MM.1S (cell line): ENCODE data around the gene GOLGA3.

ENCODE experiments used
- DNase-seq: peaks from one replicate; pipeline ENCODE4 v3.0.0-alpha.2; 2015
- H2AFZ ChIP-seq: fragments of 300-600 bp; sonication (generic); 2 replicates; pipeline ENCODE4 v1.6.0; 2016; ENCODE audit warnings: antibody characterized with exemption, low read length
- H3F3A ChIP-seq: fragments of 300-600 bp; sonication (generic); 2 replicates; pipeline ENCODE4 v1.6.1; 2016; ENCODE audit warnings: mild to moderate bottlenecking, antibody characterized with exemption, low read length, moderate library complexity, mixed read lengths; ENCODE audit not compliant: insufficient read depth
- H3K27ac ChIP-seq: fragments of 300-600 bp; sonication (generic); 2 replicates; pipeline ENCODE4 v1.5.1; 2016; ENCODE audit warnings: mild to moderate bottlenecking, low read length
- H3K27me3 ChIP-seq: fragments of 300-600 bp; sonication (generic); replicated peaks from 2 replicates; pipeline ENCODE4 v1.6.0; 2016; ENCODE audit warnings: low read length; ENCODE audit not compliant: insufficient read depth
- H3K36me3 ChIP-seq: fragments of 300-600 bp; sonication (generic); replicated peaks from 2 replicates; pipeline ENCODE4 v1.6.1; 2016; ENCODE audit warnings: mild to moderate bottlenecking, low read length, mixed read lengths; ENCODE audit not compliant: insufficient read depth
- H3K4me1 ChIP-seq: fragments of 300-600 bp; sonication (generic); 2 replicates; pipeline ENCODE4 v1.6.1; 2016; ENCODE audit warnings: low read length, mixed read lengths
- H3K4me2 ChIP-seq: fragments of 300-600 bp; sonication (generic); 2 replicates; pipeline ENCODE4 v1.6.0; 2016; ENCODE audit warnings: low read depth, low read length
- H3K4me3 ChIP-seq: fragments of 300-600 bp; sonication (generic); 2 replicates; pipeline ENCODE4 v1.5.1; 2016; ENCODE audit warnings: low read length, mixed read lengths
- H3K79me2 ChIP-seq: fragments of 300-600 bp; sonication (generic); 2 replicates; pipeline ENCODE4 v1.6.1; 2016; ENCODE audit warnings: mixed run types, low read length, mixed read lengths
- H3K9ac ChIP-seq: fragments of 300-600 bp; sonication (generic); 2 replicates; pipeline ENCODE4 v1.6.1; 2016; ENCODE audit warnings: low read length, mixed read lengths
- H3K9me2 ChIP-seq: fragments of 300-600 bp; sonication (generic); replicated peaks from 2 replicates; pipeline ENCODE4 v1.6.1; 2016; ENCODE audit warnings: mild to moderate bottlenecking, low read length, mixed read lengths; ENCODE audit not compliant: insufficient read depth
- H3K9me3 ChIP-seq: fragments of 300-600 bp; sonication (generic); replicated peaks from 2 replicates; pipeline ENCODE4 v1.6.1; 2016; ENCODE audit warnings: mild to moderate bottlenecking, low read length, mixed read lengths; ENCODE audit not compliant: insufficient read depth
- H4K20me1 ChIP-seq: fragments of 300-600 bp; sonication (generic); 2 replicates; pipeline ENCODE4 v1.6.1; 2016; ENCODE audit warnings: mild to moderate bottlenecking, low read length, moderate library complexity, mixed read lengths; ENCODE audit not compliant: insufficient read depth
- EZH2 ChIP-seq: fragments of 300-600 bp; sonication (generic); optimal IDR thresholded peaks from 2 replicates; pipeline ENCODE3; 2017; ENCODE audit warnings: low read depth, mild to moderate bottlenecking, antibody characterized with exemption, low read length, mixed read lengths
- EZH2phosphoT487 ChIP-seq: fragments of 300-600 bp; sonication (generic); IDR thresholded peaks from 2 replicates; pipeline ENCODE4 v1.6.1; 2018; ENCODE audit warnings: antibody characterized with exemption, low read length
- TF ChIP-seq, protein P1 (sequence below): fragments of 300-600 bp; sonication (generic); IDR thresholded peaks from 2 replicates; pipeline ENCODE4 v1.5.1; 2016; ENCODE audit warnings: antibody characterized with exemption, low read length, mixed read lengths

Gene GOLGA3

DNA sequence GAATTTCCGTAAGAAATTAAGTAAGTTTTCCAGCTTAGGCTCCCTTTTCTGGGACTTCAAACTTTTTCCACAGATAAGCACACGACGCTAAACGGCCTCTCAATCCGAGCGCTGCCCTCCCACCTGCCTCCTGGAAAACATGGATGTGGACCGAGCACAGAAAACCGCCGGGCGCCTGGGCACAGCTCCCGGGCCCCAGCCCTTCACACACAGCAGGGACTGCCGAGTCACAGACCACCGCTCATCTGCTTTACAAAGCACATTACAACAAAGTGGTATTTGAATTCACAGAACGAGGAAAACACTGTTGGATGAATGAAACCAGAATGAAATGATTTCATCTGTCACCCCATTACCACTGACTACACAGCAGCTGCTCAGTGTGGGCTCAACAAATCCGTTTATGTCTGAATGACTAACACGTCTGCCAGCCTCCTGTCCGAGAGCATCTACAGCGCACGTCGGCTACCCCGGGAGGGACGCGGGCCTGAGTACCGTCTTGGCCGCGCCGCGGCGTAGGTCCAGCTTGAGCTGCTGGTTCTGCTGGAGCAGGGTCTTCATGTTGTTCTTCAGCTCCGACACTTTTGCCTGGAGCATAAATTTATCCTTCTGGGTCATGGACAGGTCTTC, 53.9 kb downstream of the GOLGA3 start:
- H3K27me3 ChIP-seq, result no peaks in the 10 kb centered on the region
- H3F3A ChIP-seq, result no peaks in the 10 kb centered on the region; the same call in 1 of the 2 replicates
- no peaks in the 10 kb centered on the region for H3K4me1 ChIP-seq
- no peak overlapping the region for H3K27ac ChIP-seq
- H3K4me2 ChIP-seq, result no peak overlapping the region
- no peak overlapping the region for H2AFZ ChIP-seq
- no peaks in the 10 kb centered on the region for H3K79me2 ChIP-seq
- H3K9me3 ChIP-seq, result no peaks in the 10 kb centered on the region
- DNase-seq, result no peak
- H3K9me2 ChIP-seq, result no peaks in the 10 kb centered on the region
- H3K4me3 ChIP-seq, result no peak overlapping the region
- TF ChIP-seq, protein P1, sequence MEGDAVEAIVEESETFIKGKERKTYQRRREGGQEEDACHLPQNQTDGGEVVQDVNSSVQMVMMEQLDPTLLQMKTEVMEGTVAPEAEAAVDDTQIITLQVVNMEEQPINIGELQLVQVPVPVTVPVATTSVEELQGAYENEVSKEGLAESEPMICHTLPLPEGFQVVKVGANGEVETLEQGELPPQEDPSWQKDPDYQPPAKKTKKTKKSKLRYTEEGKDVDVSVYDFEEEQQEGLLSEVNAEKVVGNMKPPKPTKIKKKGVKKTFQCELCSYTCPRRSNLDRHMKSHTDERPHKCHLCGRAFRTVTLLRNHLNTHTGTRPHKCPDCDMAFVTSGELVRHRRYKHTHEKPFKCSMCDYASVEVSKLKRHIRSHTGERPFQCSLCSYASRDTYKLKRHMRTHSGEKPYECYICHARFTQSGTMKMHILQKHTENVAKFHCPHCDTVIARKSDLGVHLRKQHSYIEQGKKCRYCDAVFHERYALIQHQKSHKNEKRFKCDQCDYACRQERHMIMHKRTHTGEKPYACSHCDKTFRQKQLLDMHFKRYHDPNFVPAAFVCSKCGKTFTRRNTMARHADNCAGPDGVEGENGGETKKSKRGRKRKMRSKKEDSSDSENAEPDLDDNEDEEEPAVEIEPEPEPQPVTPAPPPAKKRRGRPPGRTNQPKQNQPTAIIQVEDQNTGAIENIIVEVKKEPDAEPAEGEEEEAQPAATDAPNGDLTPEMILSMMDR, result no peak
- TF ChIP-seq EZH2 (no peak), EZH2phosphoT487 (no peak)
- no peaks in the 10 kb centered on the region for H4K20me1 ChIP-seq
- H3K36me3 ChIP-seq, result no peaks in the 10 kb centered on the region
- H3K9ac ChIP-seq, result no peak overlapping the region

DNA sequence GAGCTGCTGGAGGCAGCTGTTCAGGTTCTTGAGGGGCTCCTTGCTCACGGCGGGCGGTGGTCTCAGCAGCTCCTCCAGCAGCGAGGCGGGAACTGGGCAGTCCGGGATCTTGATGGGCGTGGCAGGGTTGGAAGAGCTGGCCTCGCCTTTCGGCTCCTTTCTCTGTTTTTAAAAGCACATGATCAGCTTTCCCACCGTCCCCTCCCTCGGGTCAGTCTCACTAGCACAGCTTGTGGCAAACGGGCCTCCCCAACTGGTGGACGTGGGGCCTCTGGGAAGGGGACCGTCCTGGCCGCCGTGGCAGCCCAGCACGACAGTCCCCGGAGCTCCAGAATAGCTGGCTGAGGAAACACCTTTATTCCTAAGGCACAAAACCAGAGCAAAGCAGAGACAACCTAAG, 54.5 kb downstream of the GOLGA3 start:
- H3F3A ChIP-seq, result no peaks in the 10 kb centered on the region; the same call in 1 of the 2 replicates
- no peak for TF ChIP-seq EZH2
- TF ChIP-seq EZH2phosphoT487, result no peak
- TF ChIP-seq, protein P1, result no peak
- no peaks in the 10 kb centered on the region for H3K9me2 ChIP-seq
- no peak overlapping the region for H3K4me2 ChIP-seq
- H3K9ac ChIP-seq, result no peak overlapping the region
- no peak overlapping the region for H3K4me3 ChIP-seq
- no peaks in the 10 kb centered on the region for H3K9me3 ChIP-seq
- H4K20me1 ChIP-seq, result no peaks in the 10 kb centered on the region
- no peaks in the 10 kb centered on the region for H3K36me3 ChIP-seq
- H3K79me2 ChIP-seq, result no peaks in the 10 kb centered on the region
- H3K27ac ChIP-seq, result no peak overlapping the region
- H3K27me3 ChIP-seq, result no peaks in the 10 kb centered on the region
- no peak overlapping the region for H2AFZ ChIP-seq
- no peak for DNase-seq
- H3K4me1 ChIP-seq, result no peaks in the 10 kb centered on the region

DNA sequence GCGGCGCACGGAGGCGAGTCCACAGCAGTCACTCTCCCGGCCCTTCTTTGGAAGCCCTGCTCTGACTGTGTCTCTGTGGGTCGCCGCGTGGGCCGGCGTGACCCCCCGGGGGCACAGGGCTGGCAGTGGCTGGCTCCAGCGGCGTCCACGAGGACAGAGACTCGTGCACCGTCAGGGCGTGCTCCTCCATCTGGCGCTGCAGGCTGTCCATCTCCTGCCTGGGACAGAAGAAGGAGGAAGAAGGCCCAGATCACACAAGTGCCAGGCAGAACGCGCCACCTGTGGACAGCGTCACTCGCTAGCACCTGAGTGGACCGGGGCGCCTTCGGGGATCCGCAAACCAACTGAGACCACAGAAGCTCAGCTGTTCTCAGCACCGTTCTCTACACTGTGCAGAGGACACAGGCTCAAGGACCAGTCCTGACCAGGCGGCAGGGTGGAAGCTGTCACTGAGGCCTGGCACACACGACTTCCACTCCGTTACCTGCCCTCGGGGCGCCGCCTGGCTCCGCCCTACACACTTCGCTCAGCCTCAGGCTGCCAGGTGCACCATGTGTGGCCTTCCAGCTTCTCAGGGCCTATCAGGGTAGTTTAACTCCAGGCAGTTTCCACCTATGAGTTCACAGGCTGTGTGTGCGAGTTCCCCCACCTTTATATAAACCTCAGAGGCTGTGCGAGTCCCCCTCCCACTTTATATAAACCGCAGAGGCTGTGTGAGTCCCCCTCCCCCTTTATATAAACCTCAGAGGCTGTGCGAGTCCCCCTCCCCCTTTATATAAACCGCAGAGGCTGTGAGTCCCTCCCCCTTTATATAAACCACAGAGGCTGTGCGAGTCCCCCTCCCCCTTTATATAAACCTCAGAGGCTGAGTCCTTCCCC, 55.4 kb downstream of the GOLGA3 start:
- Histone ChIP-seq H3K79me2 (no peaks in the 10 kb centered on the region), H3K4me1 (no peaks in the 10 kb centered on the region), H2AFZ (no peak overlapping the region), H3K9me2 (no peaks in the 10 kb centered on the region), H3K27me3 (no peaks in the 10 kb centered on the region), H3K9me3 (no peaks in the 10 kb centered on the region), H3F3A (no peaks in the 10 kb centered on the region; the same call in 1 of the 2 replicates), H4K20me1 (no peaks in the 10 kb centered on the region), H3K27ac (no peak overlapping the region), H3K4me3 (no peak overlapping the region), H3K4me2 (no peak overlapping the region), H3K9ac (no peak overlapping the region), H3K36me3 (no peaks in the 10 kb centered on the region)
- TF ChIP-seq, protein P1, result no peak
- TF ChIP-seq EZH2phosphoT487, result no peak
- no peak for TF ChIP-seq EZH2
- DNase-seq, result no peak
